ENCODE data around the gene LSM2.

LSM2 gene

DNA sequence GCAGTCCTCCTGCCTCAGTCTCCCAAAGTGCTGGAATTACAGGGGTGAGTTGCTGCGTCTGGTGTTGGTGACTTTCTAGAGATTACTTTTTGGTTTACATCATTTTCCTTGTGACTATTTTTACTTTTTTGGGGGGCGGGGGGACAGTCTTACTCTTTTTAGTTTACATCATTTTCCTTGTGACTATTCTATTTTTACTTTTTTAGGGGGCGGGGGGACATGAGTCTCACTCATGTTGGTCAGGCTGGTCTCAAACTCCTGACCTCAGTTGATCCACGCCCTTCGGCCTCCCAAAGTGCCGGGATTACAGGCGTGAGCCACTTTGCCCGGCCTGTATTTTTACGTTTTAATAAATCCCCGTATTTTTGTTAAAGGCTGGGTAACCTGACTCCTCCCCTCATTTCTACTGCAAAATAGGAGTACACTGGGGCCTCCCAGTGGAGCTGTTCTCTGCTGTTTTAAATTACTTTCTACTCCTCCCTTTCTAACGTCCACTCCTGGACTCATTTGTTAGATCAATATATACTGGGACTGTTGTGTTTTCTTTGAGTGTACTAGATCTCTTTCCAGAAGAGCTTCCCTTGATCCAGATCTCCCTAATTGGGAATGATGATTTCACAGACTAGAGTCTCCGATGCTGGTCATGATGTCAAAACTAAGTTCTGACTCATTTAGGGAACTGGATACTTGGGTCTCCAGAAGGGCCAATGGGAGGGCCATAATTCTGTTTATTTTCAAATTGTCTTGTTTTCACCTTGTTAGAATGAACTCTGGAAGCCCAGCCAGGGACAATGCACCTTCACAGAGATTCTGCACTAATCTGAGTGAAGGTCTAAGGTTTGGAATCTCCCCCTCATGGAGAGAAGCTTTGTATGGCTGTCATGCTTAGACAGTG lies 30.0 kb upstream of the LSM2 start:
- TF ChIP-seq TAF1 (IDR thresholded peaks at IDR 0.05; ENCODE audit: borderline replicate concordance, insufficient read depth, low read length), result no peak
- no peak for TF ChIP-seq SIN3A (IDR thresholded peaks at IDR 0.05; ENCODE audit: borderline replicate concordance, insufficient read depth, low read length)
- TF ChIP-seq, protein P1, sequence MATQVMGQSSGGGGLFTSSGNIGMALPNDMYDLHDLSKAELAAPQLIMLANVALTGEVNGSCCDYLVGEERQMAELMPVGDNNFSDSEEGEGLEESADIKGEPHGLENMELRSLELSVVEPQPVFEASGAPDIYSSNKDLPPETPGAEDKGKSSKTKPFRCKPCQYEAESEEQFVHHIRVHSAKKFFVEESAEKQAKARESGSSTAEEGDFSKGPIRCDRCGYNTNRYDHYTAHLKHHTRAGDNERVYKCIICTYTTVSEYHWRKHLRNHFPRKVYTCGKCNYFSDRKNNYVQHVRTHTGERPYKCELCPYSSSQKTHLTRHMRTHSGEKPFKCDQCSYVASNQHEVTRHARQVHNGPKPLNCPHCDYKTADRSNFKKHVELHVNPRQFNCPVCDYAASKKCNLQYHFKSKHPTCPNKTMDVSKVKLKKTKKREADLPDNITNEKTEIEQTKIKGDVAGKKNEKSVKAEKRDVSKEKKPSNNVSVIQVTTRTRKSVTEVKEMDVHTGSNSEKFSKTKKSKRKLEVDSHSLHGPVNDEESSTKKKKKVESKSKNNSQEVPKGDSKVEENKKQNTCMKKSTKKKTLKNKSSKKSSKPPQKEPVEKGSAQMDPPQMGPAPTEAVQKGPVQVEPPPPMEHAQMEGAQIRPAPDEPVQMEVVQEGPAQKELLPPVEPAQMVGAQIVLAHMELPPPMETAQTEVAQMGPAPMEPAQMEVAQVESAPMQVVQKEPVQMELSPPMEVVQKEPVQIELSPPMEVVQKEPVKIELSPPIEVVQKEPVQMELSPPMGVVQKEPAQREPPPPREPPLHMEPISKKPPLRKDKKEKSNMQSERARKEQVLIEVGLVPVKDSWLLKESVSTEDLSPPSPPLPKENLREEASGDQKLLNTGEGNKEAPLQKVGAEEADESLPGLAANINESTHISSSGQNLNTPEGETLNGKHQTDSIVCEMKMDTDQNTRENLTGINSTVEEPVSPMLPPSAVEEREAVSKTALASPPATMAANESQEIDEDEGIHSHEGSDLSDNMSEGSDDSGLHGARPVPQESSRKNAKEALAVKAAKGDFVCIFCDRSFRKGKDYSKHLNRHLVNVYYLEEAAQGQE (IDR thresholded peaks at IDR 0.05; ENCODE audit: insufficient read depth in 1 of 2, low read depth in 2 of 2, low read length in 2 of 2), result no peak
- no peak for TF ChIP-seq POLR2AphosphoS5 (IDR thresholded peaks at IDR 0.05; ENCODE audit: low read depth, low read length)
- no peak for TF ChIP-seq FOXP2 (optimal IDR thresholded peaks at IDR 0.05; ENCODE audit: borderline replicate concordance, extremely low read depth, extremely low read length, insufficient read depth)

DNA sequence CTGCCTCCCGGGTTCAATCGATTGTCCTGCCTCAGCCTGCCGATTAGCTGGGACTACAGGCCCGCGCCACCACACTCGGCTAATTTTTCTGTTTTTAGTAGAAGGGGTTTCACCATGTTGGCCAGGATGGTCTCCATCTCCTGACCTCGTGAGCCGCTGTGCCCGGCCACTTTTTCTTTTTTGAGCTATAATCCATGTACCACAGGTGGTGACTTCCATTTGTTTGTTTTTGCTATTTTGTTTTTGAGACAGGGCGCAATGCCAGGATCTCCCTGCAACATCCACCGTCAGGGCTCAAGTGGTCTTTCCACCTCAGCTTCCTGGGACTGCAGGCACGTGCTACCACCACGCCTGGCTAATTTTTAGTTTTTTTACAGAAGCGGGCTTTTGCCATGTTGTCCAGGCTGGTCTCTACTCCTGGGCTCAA lies 29.3 kb upstream of the LSM2 start:
- TF ChIP-seq POLR2AphosphoS5 (IDR thresholded peaks at IDR 0.05; ENCODE audit: low read depth, low read length) (no peak), FOXP2 (optimal IDR thresholded peaks at IDR 0.05; ENCODE audit: borderline replicate concordance, extremely low read depth, extremely low read length, insufficient read depth) (no peak), TAF1 (IDR thresholded peaks at IDR 0.05; ENCODE audit: borderline replicate concordance, insufficient read depth, low read length) (no peak), SIN3A (IDR thresholded peaks at IDR 0.05; ENCODE audit: borderline replicate concordance, insufficient read depth, low read length) (no peak)
- TF ChIP-seq, protein P1 (IDR thresholded peaks at IDR 0.05; ENCODE audit: insufficient read depth in 1 of 2, low read depth in 2 of 2, low read length in 2 of 2), result no peak

DNA sequence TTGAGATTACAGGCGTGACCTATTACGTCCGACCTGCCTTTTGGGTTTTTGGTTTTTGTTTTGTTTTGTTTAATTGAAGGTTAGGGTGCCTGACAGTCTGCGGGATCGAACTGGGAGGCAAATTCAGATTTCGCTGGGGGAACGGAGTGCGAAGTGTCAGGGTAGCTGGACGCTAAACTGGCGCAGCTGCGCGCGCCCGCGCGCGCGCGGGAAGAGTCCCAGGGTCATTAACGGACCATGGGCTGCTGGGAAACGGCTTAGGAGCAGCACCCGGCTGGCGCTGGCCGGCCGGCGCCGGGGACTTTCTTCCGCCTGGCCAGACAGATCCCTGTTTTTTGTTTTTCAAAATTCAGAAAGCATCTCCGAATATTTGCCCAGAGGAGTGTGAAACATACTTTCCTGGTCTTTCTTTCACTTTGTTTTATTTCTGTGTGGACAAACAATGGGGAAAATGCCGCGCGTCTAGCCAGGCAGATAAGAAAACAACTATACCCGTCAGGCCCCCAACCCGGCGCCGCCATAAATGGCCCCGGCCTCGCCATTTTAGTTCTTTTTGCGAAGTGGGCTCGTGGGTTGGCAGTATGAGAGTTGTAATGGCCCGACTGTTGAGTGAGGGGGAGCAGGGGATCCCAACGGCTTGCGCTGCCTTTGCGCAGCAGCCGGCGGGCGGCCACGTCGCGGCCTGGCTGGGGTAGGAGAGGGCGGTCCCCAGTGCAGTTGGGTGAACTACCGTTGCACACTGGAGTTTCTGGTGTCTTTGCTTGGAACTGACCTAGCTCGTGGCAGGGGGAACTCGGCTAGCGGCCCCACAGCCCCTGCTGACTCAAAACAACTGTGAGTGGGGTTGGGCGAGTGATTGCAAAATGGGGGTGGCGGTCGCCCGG lies 27.8 kb upstream of the LSM2 start:
- TF ChIP-seq FOXP2 (optimal IDR thresholded peaks at IDR 0.05; ENCODE audit: borderline replicate concordance, extremely low read depth, extremely low read length, insufficient read depth), result no peak
- peak; percentile 96 for TF ChIP-seq TAF1 (IDR thresholded peaks at IDR 0.05; ENCODE audit: borderline replicate concordance, insufficient read depth, low read length)
- TF ChIP-seq SIN3A (IDR thresholded peaks at IDR 0.05; ENCODE audit: borderline replicate concordance, insufficient read depth, low read length), result peak; percentile 70; the same call in 1 of the 2 replicates
- TF ChIP-seq, protein P1 (IDR thresholded peaks at IDR 0.05; ENCODE audit: insufficient read depth in 1 of 2, low read depth in 2 of 2, low read length in 2 of 2), result peak; percentile 25 to 63; a peak in 2 of 4 replicates
- TF ChIP-seq POLR2AphosphoS5 (IDR thresholded peaks at IDR 0.05; ENCODE audit: low read depth, low read length), result peak; percentile 100

DNA sequence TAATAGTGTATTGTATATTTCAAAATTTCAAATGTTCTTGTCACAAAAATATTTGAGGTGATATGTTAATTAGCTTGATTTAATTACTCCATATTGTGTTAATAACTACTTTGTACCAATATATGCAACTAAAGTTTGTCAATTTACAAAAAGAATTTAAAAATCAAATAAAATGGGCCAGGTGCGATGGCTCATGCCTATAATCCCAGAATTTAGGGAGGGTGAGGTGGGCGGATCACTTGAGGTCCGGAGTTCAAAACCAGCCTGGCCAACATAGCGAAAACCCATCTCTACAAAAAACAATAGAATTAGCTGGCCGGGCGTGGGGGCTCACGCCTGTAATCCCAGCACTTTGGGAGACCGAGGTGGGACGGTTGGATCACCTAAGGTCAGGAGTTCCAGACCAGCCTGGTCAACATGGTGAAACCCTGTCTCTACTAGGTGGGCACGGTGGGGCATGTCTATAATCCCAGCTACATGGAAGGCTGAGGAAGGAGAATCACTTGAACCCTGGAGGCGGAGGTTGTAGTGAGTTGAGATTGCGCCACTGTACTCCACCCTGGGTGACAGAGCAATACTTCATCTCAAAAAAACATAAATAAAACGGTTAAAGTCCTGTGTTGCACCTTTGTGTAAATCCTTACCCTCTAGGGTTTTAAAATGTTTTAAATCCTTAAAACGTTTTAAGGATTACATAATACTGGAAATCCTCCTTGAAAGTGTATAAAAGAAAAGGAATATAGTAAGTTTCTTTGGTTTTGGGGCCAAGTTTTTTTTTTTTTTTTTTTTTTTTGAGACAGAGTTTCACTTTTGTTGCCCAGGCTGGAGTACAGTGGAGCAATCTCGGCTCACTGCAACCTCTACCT lies 24.8 kb upstream of the LSM2 start:
- TF ChIP-seq, protein P1 (IDR thresholded peaks at IDR 0.05; ENCODE audit: insufficient read depth in 1 of 2, low read depth in 2 of 2, low read length in 2 of 2), result no peak
- no peak for TF ChIP-seq SIN3A (IDR thresholded peaks at IDR 0.05; ENCODE audit: borderline replicate concordance, insufficient read depth, low read length)
- TF ChIP-seq POLR2AphosphoS5 (IDR thresholded peaks at IDR 0.05; ENCODE audit: low read depth, low read length), result no peak
